HG03432 (cell line): ENCODE data around the gene UCN3.
"Not testable (repeated sequence)": the region's sequence is repeated elsewhere in the genome, so short reads cannot be mapped to it uniquely, and the experiment has no call there.

Source experiments
- ATAC-seq: cut with Tn5 transposase; IDR thresholded peaks from one replicate; pipeline ENCODE4 v1.9.1; 2021; ENCODE audit warnings: mild to moderate bottlenecking, moderate library complexity; ENCODE audit not compliant: unreplicated experiment

UCN3 gene

DNA sequence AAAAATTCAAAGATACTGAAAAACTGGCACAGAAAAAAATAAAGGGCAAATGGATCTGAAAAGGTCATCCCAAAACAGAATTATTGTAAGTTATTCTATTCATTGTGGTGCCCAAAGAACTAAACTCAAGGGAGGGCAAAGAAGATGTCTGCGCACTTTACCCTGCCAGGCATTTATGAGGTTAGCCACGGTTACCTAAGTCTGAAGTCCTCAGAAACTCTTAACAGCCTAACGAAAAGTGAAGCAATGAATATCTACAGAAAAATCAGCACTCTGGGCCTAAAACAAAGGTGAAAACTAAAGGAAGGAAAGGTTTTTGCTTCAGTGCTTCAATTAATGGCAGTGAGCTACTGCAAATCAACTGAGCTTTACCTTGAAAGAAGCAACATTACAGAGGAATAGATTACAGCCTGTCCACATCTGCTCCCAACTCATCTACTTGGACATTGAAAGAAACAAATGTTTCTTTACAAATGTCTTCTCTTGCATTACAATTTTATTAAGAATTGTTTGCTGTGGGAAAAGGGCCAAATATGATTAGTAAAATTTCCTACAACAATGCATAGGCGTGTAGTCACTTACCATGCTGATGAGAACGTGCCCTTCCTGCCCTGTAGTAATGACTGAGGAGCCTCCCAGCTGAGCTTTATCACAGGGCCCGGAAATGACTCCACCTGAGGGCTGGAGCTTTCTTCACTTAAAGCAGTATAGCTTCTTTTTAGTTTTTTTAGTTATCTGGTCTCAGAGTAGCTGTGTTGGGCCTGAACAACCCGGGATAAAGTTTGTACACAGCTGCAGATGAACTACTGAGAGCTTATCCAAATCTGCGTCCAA is 39.7 kb downstream of the UCN3 start, which contains the start of gene TUBAL3:
Gene TUBAL3, minus strand, starts transcription at position 621 of the 834 bp plus-strand sequence. Its CDS starts 36 bp downstream, at position 585.
- no peak for ATAC-seq

- no peak for ATAC-seq
Measured at GRCh38 chr10:5406918-5407317, 42.2 kb downstream of the UCN3 start.

DNA sequence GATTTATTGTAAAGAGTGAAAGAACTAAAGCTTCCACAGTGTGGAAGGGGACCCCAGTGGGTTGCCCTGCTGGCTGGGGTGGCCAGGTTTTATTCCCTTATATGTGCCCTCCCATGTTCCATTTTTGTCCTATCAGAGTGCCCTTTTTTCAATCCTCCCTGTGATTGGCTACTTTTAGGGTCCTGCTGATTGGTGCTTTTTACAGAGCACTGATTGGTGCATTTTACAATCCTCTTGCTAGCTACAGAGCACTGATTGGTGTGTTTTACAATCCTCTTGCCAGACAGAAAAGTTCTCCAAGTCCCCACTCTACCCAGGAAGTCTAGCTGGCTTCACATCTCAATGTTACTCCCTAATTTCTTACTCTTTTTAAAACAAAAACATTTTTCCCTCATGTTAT is 46.0 kb downstream of the UCN3 start:
- not testable (repeated sequence) for ATAC-seq

DNA sequence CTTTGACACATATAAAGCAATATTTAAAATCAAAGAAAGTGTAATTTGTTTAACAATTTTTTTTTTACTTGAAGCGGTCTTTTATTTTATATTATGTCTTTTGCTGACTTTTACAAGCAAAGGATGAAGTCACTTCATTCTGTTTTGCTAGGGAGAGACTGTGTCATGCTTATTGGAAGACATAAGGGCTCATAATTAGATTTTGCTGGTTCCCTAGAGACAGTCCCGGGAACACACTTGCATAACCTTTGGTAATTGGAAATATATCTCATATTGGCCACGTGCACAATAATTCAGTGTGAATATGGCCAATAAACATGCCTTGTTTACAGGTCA is 47.1 kb downstream of the UCN3 start:
- no peak for ATAC-seq

- ATAC-seq, result peak; percentile 99
Measured at GRCh38 chr10:5412277-5412941, 47.6 kb downstream of the UCN3 start, which contains the start of gene NET1. Gene NET1 (plus strand): TSS chr10:5412557. CDS start chr10:5412693, 136 bp downstream.

DNA sequence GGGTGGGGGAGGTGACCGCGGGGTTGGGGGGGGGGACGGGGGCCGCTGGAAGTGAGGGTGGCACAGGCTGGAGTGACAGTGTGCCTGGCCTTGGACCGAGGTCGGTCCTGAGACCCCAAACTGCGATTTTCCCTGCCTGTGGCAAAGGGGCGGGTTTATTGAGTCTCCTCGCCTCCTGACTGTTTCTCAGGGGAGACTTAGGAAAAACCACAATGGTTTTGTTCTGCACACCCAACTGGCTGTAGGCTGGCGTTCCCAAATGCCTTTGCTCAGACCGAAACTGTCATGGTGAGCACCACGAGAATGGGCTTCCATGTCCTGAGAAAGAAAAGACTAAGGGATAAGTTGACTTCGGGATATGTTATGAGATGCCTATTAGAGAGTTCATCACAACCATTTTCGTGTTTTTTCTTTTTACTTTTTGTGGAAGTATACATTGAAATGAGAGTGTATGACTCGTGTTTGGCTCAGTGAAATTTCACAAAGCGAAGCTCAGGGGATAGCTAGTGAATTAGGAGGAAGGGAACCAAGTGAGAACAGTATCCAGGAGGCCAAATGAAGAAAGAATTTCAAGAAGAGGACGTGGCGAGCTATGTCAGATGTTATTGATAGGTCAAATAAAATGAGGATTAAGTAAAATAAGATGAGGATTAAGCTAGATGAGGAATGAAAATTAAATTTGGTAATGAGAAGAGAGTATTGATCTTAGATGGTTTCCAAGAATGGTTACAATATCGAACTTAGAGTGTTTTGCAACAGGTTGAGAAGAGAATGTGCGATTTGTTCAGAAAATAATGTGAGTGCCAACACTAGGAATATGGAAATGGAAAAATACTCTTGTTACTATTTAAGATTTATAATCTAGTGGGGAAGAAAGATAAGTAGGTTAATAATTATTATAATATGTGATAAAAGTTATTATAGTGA is 48.5 kb downstream of the UCN3 start:
- no peak for ATAC-seq

DNA sequence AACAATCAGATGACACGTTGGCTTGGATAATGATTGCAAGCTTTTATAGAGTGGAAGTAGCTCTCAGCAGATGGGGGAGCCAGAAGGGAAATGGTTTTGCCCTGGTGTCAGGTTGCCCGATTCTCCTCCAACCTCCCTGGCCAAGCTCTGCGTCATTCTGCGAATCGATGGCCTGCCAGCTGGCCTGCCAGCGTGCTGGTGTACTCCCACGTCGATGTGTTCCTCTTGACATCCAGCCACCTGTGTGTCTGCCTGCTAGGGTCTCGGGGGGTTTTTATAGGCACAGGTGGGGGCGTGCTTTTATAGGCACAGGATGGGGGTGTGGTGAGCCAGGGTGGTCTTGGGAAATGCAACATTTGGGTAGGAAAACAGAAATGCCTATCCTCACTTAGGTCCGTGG is 52.2 kb downstream of the UCN3 start:
- no peak for ATAC-seq

- ATAC-seq, result no peak
Measured at GRCh38 chr10:5418584-5418983, 53.8 kb downstream of the UCN3 start.

DNA sequence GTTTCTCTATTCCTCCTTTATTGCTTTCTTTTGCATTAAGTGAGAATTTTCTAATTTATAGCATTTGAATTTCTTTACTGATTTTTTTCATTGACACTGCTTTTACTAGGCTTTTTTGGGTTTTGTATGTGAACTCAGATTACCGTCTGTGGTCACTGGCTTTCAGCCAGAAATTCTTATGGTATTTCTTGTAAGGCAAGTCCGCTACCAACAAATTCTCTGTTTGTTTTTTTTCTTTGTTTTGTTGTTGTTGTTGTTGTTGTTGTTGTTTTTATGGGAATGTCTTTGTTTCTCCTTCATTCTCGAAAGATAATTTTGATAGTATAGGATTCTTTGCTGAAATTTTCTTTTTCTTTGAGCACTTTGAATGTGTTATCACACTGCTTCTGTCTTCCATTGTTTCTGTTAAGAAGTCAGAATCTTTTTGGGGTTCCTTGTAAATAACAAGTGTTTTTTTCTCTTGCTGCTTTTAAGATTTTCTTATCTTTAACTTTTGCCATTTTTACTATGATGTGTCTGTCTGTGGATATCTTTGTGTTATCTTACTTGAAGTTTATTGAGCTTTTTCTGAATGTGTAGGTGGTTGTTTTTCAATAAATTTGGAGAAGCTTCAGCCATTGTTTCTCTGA is 54.8 kb downstream of the UCN3 start:
- no peak for ATAC-seq

- no peak for ATAC-seq
Measured at GRCh38 chr10:5423771-5424170, 59.0 kb downstream of the UCN3 start.
